ENCODE measurements around the gene IMPG1. TPM values are rescaled to one million over a fixed set of nuclear protein-coding genes. Genes with fewer than 3 reads are reported as not detected.

Gene IMPG1
- total RNA-seq, 2 experiments from 2014 or later = not detected

- no TSS peak for BruUV-seq (replicated peaks)
- intact Hi-C loops (cut with micrococcal nuclease; ENCODE audit: unreplicated experiment) = no loop called here
- DNase-seq (ENCODE audit: low spot score) = no peak
- no peak overlapping the region for H2AFZ ChIP-seq (ENCODE audit: low read length)
- no peaks in the 10 kb centered on the region for H3K79me2 ChIP-seq (ENCODE audit: insufficient read depth, low read depth, low read length)
- no peaks in the 10 kb centered on the region for H4K20me1 ChIP-seq (ENCODE audit: insufficient read depth, low read length)
- H3K9me2 ChIP-seq (ENCODE audit: insufficient read depth, low read length) = no peaks in the 10 kb centered on the region
- POLR2A ChIA-PET = no interaction called here
- no peaks in the 10 kb centered on the region for H3K9me3 ChIP-seq (ENCODE audit: low read length)
- no peak overlapping the region for H3K27ac ChIP-seq (ENCODE audit: low read depth, low read length, poor library complexity, severe bottlenecking)
- TF ChIP-seq EZH2phosphoT487 (IDR thresholded peaks at IDR 0.05; ENCODE audit: borderline replicate concordance, low read depth, low read length) = no peak
- TF ChIP-seq CTCF (conservative IDR thresholded peaks at IDR 0.05; ENCODE audit: low read length) = no peak
- no peak overlapping the region for H3K4me2 ChIP-seq (ENCODE audit: low read length)
- no peaks in the 10 kb centered on the region for H3K4me1 ChIP-seq (ENCODE audit: insufficient read depth, low read length, poor library complexity, severe bottlenecking)
- H3K36me3 ChIP-seq (ENCODE audit: insufficient read depth, low read length) = no peaks in the 10 kb centered on the region
- no peak overlapping the region for H3K4me3 ChIP-seq (ENCODE audit: low read depth, low read length, poor library complexity, severe bottlenecking)
- CTCF ChIA-PET (ENCODE audit: unreplicated experiment) = no interaction called here
These were observed 134.6 kb downstream of the IMPG1 start for GRCh38 chr6:75937846-75938245.

GRCh38 chr6:75936682-75937081, 135.8 kb downstream of the IMPG1 start:
- Histone ChIP-seq H3K4me1 (ENCODE audit: insufficient read depth, low read length, poor library complexity, severe bottlenecking) (no peaks in the 10 kb centered on the region), H3K79me2 (ENCODE audit: insufficient read depth, low read depth, low read length) (no peaks in the 10 kb centered on the region), H3K4me3 (ENCODE audit: low read depth, low read length, poor library complexity, severe bottlenecking) (no peak overlapping the region), H2AFZ (ENCODE audit: low read length) (no peak overlapping the region), H3K9me3 (ENCODE audit: low read length) (no peaks in the 10 kb centered on the region), H3K36me3 (ENCODE audit: insufficient read depth, low read length) (no peaks in the 10 kb centered on the region), H3K27ac (ENCODE audit: low read depth, low read length, poor library complexity, severe bottlenecking) (no peak overlapping the region), H3K9me2 (ENCODE audit: insufficient read depth, low read length) (no peaks in the 10 kb centered on the region), H4K20me1 (ENCODE audit: insufficient read depth, low read length) (no peaks in the 10 kb centered on the region), H3K4me2 (ENCODE audit: low read length) (no peak overlapping the region)
- POLR2A ChIA-PET = no interaction called here
- no peak for DNase-seq (ENCODE audit: low spot score)
- CTCF ChIA-PET (ENCODE audit: unreplicated experiment) = no interaction called here
- TF ChIP-seq CTCF (conservative IDR thresholded peaks at IDR 0.05; ENCODE audit: low read length) = no peak
- TF ChIP-seq EZH2phosphoT487 (IDR thresholded peaks at IDR 0.05; ENCODE audit: borderline replicate concordance, low read depth, low read length) = no peak
- intact Hi-C loops (cut with micrococcal nuclease; ENCODE audit: unreplicated experiment) = no loop called here
- no TSS peak for BruUV-seq (replicated peaks)

GRCh38 chr6:75935473-75935793, 137.0 kb downstream of the IMPG1 start:
- Histone ChIP-seq H3K36me3 (ENCODE audit: insufficient read depth, low read length) (no peaks in the 10 kb centered on the region), H3K4me2 (ENCODE audit: low read length) (no peak overlapping the region), H2AFZ (ENCODE audit: low read length) (no peak overlapping the region), H3K79me2 (ENCODE audit: insufficient read depth, low read depth, low read length) (no peaks in the 10 kb centered on the region), H3K4me1 (ENCODE audit: insufficient read depth, low read length, poor library complexity, severe bottlenecking) (no peaks in the 10 kb centered on the region), H3K9me3 (ENCODE audit: low read length) (no peaks in the 10 kb centered on the region), H3K9me2 (ENCODE audit: insufficient read depth, low read length) (no peaks in the 10 kb centered on the region), H4K20me1 (ENCODE audit: insufficient read depth, low read length) (no peaks in the 10 kb centered on the region), H3K4me3 (ENCODE audit: low read depth, low read length, poor library complexity, severe bottlenecking) (no peak overlapping the region), H3K27ac (ENCODE audit: low read depth, low read length, poor library complexity, severe bottlenecking) (no peak overlapping the region)
- ChIA-PET CTCF (ENCODE audit: unreplicated experiment) (no interaction called here), POLR2A (interaction anchor here (0.6 kb wide), 1 partner anchor 94 kb away, joined by 3 read pairs; no protein-coding TSS in a partner anchor)
- no peak for DNase-seq (ENCODE audit: low spot score)
- no TSS peak for BruUV-seq (replicated peaks)
- intact Hi-C loops (cut with micrococcal nuclease; ENCODE audit: unreplicated experiment) = no loop called here
- TF ChIP-seq EZH2phosphoT487 (IDR thresholded peaks at IDR 0.05; ENCODE audit: borderline replicate concordance, low read depth, low read length) = no peak
- no peak for TF ChIP-seq CTCF (conservative IDR thresholded peaks at IDR 0.05; ENCODE audit: low read length)

Data from OCI-LY7 (cell line).